GM12878 (cell line): ENCODE measurements around the gene PTPN5. TPM values are rescaled to one million over a fixed set of nuclear protein-coding genes. Genes with fewer than 3 reads are reported as not detected.

Experiments used
- ATAC-seq: fragments of 200-7000 bp; cut with Tn5 transposase; 3 replicates; pipeline ENCODE4 v1.9.1; 2020; ENCODE audit warnings: mild to moderate bottlenecking, moderate library complexity
- BruUV-seq: library from RNA; stranded (reverse); fragments of 400-500 nt; replicated peaks from 2 replicates; lab custom pipeline; 2021; lab: Mats Ljungman, UMichigan
- CTCF ChIA-PET: fragments of 300-600 bp; sonication (Branson Sonifier 250); formaldehyde crosslinking; extraction: SDS; loops from one replicate; lab custom pipeline; 2021; ENCODE audit warnings: inconsistent platforms; lab: Yijun Ruan, JAX
- POLR2A ChIA-PET: fragments of 350-600 bp; formaldehyde crosslinking; extraction: SDS; loops from one replicate; lab custom pipeline; 2021; ENCODE audit warnings: inconsistent platforms; lab: Charles Lee
- RAD21 ChIA-PET: fragments of 300-600 bp; sonication (Branson Sonifier 250); formaldehyde crosslinking; loops from one replicate; lab custom pipeline; 2023; ENCODE audit warnings: antibody characterized with exemption; ENCODE audit not compliant: unreplicated experiment; lab: Charles Lee
- SMC1A ChIA-PET: fragments of 300-600 bp; sonication (Branson Sonifier 250); formaldehyde crosslinking; loops from one replicate; lab custom pipeline; 2023; ENCODE audit not compliant: unreplicated experiment, uncharacterized antibody; lab: Charles Lee
- DNase-seq: peaks from one replicate; pipeline ENCODE4 v3.0.0-alpha.2; 2011; ENCODE audit warnings: low read depth, low spot score
- FAIRE-seq: peaks from 3 replicates; lab custom pipeline; 2011; peaks lifted over from hg19 to GRCh38; lab: Jason Lieb, UNC
- H2AFZ ChIP-seq: 2 replicates; pipeline ENCODE4 v1.6.0; 2011; ENCODE audit warnings: low read depth, low read length, control low read depth; ENCODE audit not compliant: control insufficient read depth
- H3K27ac ChIP-seq: 2 replicates; pipeline ENCODE4 v1.5.1; 2011; ENCODE audit warnings: control low read depth; ENCODE audit not compliant: control insufficient read depth, insufficient read depth
- H3K27me3 ChIP-seq, 2 experiments: replicated peaks in 1 of 2; 2 replicates each; pipeline versions ENCODE4 v1.6.0 to v1.6.1; 2011; ENCODE audit warnings: low read length in 1 of 2; ENCODE audit not compliant: control insufficient read depth in 2 of 2, insufficient read depth in 2 of 2
- H3K36me3 ChIP-seq, 2 experiments: 2 replicates each; pipeline ENCODE4 v1.5.1; 2011; ENCODE audit warnings: low read length in 1 of 2; ENCODE audit not compliant: control insufficient read depth in 2 of 2, insufficient read depth in 2 of 2
- H3K4me1 ChIP-seq: 2 replicates; pipeline ENCODE4 v1.6.1; 2011; ENCODE audit warnings: mild to moderate bottlenecking, low read length, moderate library complexity, mixed read lengths; ENCODE audit not compliant: control insufficient read depth, insufficient read depth
- H3K4me2 ChIP-seq: 2 replicates; pipeline ENCODE4 v1.6.0; 2011; ENCODE audit warnings: control low read depth; ENCODE audit not compliant: control insufficient read depth, insufficient read depth
- H3K4me3 ChIP-seq: fragments of 200-600 bp; sonication (generic); 2 replicates; pipeline ENCODE4 v1.5.1; 2016
- H3K79me2 ChIP-seq: 2 replicates; pipeline ENCODE4 v1.6.0; 2011; ENCODE audit warnings: low read length; ENCODE audit not compliant: control insufficient read depth, insufficient read depth
- H3K9ac ChIP-seq: 2 replicates; pipeline ENCODE4 v1.8.0; 2011; ENCODE audit warnings: low read length, control low read depth, mixed read lengths; ENCODE audit not compliant: control insufficient read depth, insufficient read depth
- H3K9me3 ChIP-seq: replicated peaks from 3 replicates; pipeline ENCODE4 v1.5.1; 2011; ENCODE audit warnings: mild to moderate bottlenecking, low read length; ENCODE audit not compliant: control insufficient read depth, insufficient read depth
- H4K20me1 ChIP-seq: 2 replicates; pipeline ENCODE4 v1.6.0; 2011; ENCODE audit not compliant: control insufficient read depth, insufficient read depth
- CEBPB ChIP-seq, 2 experiments: fragments of 150-350 bp in 1 of 2; IDR thresholded peaks; 2 replicates each; pipeline ENCODE4 v1.6.1; 2012 to 2014; ENCODE audit warnings: low read depth in 2 of 2, low read length in 2 of 2, borderline replicate concordance in 1 of 2, inconsistent platforms in 1 of 2
- EED ChIP-seq: sonication (generic); IDR thresholded peaks from 2 replicates; pipeline ENCODE4 v1.6.1; 2016; ENCODE audit warnings: antibody characterized with exemption, low read depth
- MTA3 ChIP-seq: IDR thresholded peaks from 2 replicates; pipeline ENCODE4 v1.6.1; 2012; ENCODE audit warnings: low read length, inconsistent platforms, borderline replicate concordance
- WGBS: methylation state at CpG from one replicate; pipeline ENCODE4 v1.1.6; 2016; ENCODE audit warnings: low lambda C conversion rate; ENCODE audit not compliant: insufficient replicate concordance, insufficient coverage; ENCODE audit errors: missing lambda C conversion rate; 5-methylcytosine and 5-hydroxymethylcytosine counted together
- in situ Hi-C: fragments of 300-500 bp; cut with MboI; formaldehyde crosslinking; loops from 9 replicates; pipeline ENCODE4 v1.14.3; 2018; ENCODE audit warnings: mixed read lengths
- intact Hi-C: fragments of 100-400 bp; cut with micrococcal nuclease; formaldehyde crosslinking; loops from one replicate; pipeline ENCODE4 v1.14.2; 2022; ENCODE audit not compliant: unreplicated experiment
- polyA plus RNA-seq, 11 experiments: library from polyadenylated mRNA; depleted of rRNA in 4 of 11; unstranded in 6 of 11; stranded (reverse) in 5 of 11; fragments of >200 nt; fragmentation: Nextera tagmentation in 4 of 11; fragmentation: Illumina TruSeq in 1 of 11; extraction: Ambion mirVana in 4 of 11; extraction: Trizol in 1 of 11; gene quantifications; 1 replicate in 1 of 11; 2 replicates in 10 of 11; pipeline versions ENCODE4 v1.2.1 to v1.2.3, GENCODE V29; 2011 to 2016; ENCODE audit warnings: inconsistent platforms in 2 of 11, missing spikeins in 2 of 11, low read depth in 1 of 11
- total RNA-seq, 4 experiments: library from RNA; depleted of rRNA in 3 of 4; stranded (reverse); fragments of >200 nt in 3 of 4; fragmentation: Illumina TruSeq in 1 of 4; extraction: Trizol in 1 of 4; gene quantifications; 2 replicates each; pipeline versions ENCODE4 v1.2.1 to v1.2.3, GENCODE V29; 2013 to 2021
- TF ChIP-seq, protein P1 (sequence below): fragments of 450-650 bp; IDR thresholded peaks from 2 replicates; pipeline ENCODE4 v1.6.1; 2018; ENCODE audit warnings: borderline replicate concordance, mild to moderate bottlenecking; ENCODE audit not compliant: partially characterized antibody

Gene PTPN5
- total and polyA plus RNA-seq, 10 of the 15 experiments (the other 5 are each of a cell fraction or from before 2014, with no cell fraction given): 0.04 to 0.06 (median 0.05) TPM; not detected in 7

DNA sequence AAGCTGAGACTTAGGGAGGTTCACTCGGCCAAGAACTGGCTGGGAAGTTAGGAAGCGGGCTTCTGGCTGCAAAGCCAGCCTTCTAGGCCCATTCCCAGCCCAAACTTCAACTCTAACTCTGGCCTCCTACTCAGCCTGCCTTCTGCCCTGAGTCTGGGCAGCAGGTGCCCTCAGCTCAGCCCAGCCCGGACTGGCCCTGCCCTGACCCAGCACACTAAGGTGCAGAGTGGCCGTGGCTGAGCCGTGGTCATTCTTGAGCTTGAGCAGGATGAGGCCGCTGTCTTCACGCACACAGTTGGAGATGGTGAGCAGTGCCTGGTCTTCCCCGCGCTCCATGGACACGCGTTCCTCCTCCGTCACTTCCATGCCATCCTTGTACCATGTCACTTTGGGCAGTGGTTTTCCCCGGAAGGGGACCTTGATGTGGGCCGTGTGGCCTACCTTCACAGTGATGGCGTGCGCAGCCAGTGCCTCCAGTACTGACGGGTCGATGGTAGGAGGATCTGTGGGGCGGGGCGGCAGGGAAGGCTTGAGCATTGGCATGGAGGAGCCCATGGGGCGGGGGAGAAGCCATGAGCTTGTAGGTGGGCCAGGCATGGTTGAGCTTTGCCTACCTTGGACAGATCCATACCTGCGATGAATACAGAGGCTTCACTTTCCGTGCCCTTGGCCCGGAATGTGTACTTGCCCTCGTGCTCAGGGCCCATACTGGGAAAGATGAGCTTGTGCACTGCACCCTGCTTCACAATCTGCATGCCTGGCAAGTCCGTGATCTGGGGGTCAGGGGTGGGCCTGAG, 77.8 kb downstream of the PTPN5 start:
- no peak overlapping the region for H2AFZ ChIP-seq
- ChIA-PET SMC1A (interaction anchor here (0.7 kb wide), 1 partner anchor 144 kb away, joined by 3 read pairs; no protein-coding TSS in a partner anchor), RAD21 (interaction anchor here (1.1 kb wide), 1 partner anchor 19 kb away, joined by 3 read pairs; no protein-coding TSS in a partner anchor), POLR2A (interaction anchor here (0.6 kb wide), 1 partner anchor 82 kb away, joined by 3 read pairs; no protein-coding TSS in a partner anchor), CTCF (interaction anchor here (2.2 to 3.2 kb wide), 2 partner anchors 8 to 18 kb away, joined by 15 to 22 read pairs; no protein-coding TSS in a partner anchor)
- H3K9ac ChIP-seq: no peak overlapping the region
- H3K4me2 ChIP-seq: no peak overlapping the region
- 0 out of 2 replicates have a peak, but pooled peaks cover 3% of the 10 kb centered on the region for H3K4me1 ChIP-seq
- WGBS: 70% methylated on average over 26 of the region's 26 CpGs
- in situ Hi-C loops: no loop called here
- DNase-seq (no peak), FAIRE-seq (no peak), ATAC-seq (no peak)
- no TSS peak for BruUV-seq
- TF ChIP-seq, protein P1, sequence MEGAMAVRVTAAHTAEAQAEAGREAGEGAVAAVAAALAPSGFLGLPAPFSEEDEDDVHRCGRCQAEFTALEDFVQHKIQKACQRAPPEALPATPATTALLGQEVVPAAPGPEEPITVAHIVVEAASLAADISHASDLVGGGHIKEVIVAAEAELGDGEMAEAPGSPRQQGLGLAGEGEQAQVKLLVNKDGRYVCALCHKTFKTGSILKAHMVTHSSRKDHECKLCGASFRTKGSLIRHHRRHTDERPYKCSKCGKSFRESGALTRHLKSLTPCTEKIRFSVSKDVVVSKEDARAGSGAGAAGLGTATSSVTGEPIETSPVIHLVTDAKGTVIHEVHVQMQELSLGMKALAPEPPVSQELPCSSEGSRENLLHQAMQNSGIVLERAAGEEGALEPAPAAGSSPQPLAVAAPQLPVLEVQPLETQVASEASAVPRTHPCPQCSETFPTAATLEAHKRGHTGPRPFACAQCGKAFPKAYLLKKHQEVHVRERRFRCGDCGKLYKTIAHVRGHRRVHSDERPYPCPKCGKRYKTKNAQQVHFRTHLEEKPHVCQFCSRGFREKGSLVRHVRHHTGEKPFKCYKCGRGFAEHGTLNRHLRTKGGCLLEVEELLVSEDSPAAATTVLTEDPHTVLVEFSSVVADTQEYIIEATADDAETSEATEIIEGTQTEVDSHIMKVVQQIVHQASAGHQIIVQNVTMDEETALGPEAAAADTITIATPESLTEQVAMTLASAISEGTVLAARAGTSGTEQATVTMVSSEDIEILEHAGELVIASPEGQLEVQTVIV: no peak
- TF ChIP-seq EED (no peak), CEBPB (IDR thresholded peaks at IDR 0.05; ENCODE audit: borderline replicate concordance in 1 of 2, low read depth in 2 of 2, low read length in 2 of 2) (no peak), MTA3 (no peak)
- no peak overlapping the region for H3K27ac ChIP-seq
- H3K79me2 ChIP-seq: no peaks in the 10 kb centered on the region
- no peaks in the 10 kb centered on the region for H3K36me3 ChIP-seq
- intact Hi-C loops: no loop called here
- H3K4me3 ChIP-seq: no peak overlapping the region
- H3K27me3 ChIP-seq: no peaks in the 10 kb centered on the region; a peak in 2 of 4 replicates
- no peaks in the 10 kb centered on the region for H4K20me1 ChIP-seq
- no peaks in the 10 kb centered on the region for H3K9me3 ChIP-seq
